Measurements from ENCODE around the gene CALD1.

The CALD1 gene

DNA sequence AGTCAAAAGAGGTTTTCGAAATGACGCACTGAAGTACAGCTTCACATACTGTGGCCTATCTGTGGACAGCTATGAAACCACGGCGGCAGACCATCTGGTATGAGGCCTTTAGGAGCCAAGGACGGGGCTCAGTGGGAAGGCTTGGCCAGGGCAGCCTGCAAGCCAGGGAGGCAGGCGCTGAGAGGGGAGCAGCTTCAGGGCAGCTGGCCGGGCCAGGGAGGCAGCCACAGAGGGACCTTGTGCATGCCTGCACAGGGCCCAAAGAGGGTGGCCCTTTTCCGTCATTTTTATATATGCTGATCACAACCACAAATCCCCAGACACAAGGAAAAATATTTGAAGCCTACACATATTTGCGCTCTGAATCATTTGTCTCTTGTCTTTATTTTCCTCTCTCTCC, 13.5 kb downstream of the CALD1 start:
- no peak overlapping the region for H3K9ac ChIP-seq (ENCODE audit: low read depth, low read length, poor library complexity)
- peaks cover 4% of the 10 kb centered on the region for H3K79me1 ChIP-seq (ENCODE audit: low read depth, low read length)
- DNase-seq (ENCODE audit: low spot score) = no peak
- H2AFZ ChIP-seq (ENCODE audit: low read length) = no peak overlapping the region
- WGBS, 2 donors (ENCODE audit: extremely low coverage in 2 of 2, insufficient read length in 2 of 2, insufficient replicate concordance in 1 of 2) = no CpG with 5 or more reads among the region's 9 CpGs
- H3K9me3 ChIP-seq (replicated peaks in 1 of 2; ENCODE audit: control insufficient read depth in 2 of 2, insufficient read depth in 1 of 2, low read depth in 1 of 2, low read length in 2 of 2) = peaks cover 3 to 9% of the 10 kb centered on the region in 2 donors
- no peak overlapping the region for H2BK5ac ChIP-seq (ENCODE audit: low read length)
- H3K4me2 ChIP-seq (ENCODE audit: insufficient read depth, low read length, poor library complexity, severe bottlenecking) = no peak overlapping the region
- no peak overlapping the region for H2BK12ac ChIP-seq (ENCODE audit: low read length)
- no peak overlapping the region for H2AK5ac ChIP-seq (ENCODE audit: low read depth, low read length)
- no peak overlapping the region for H3K23ac ChIP-seq (ENCODE audit: low read depth, low read length, poor library complexity)
- no peak overlapping the region for H2BK15ac ChIP-seq (ENCODE audit: low read length)
- H2BK120ac ChIP-seq (ENCODE audit: low read depth, low read length) = no peak overlapping the region
- H3K36me3 ChIP-seq (replicated peaks in 1 of 2; ENCODE audit: control insufficient read depth in 2 of 2, insufficient read depth in 2 of 2, low read length in 2 of 2) = peaks cover 0 to 4% of the 10 kb centered on the region in 2 donors
- H4K8ac ChIP-seq (ENCODE audit: low read depth, low read length) = no peak overlapping the region
- no peak overlapping the region for H3K18ac ChIP-seq (ENCODE audit: low read length)
- H4K91ac ChIP-seq (ENCODE audit: low read depth, low read length, poor library complexity) = no peak overlapping the region
- H3K27ac ChIP-seq (replicated peaks; ENCODE audit: low read length) = no peak overlapping the region
- H3K4ac ChIP-seq (ENCODE audit: low read length) = no peak overlapping the region
- H3K4me3 ChIP-seq (ENCODE audit: low read length in 2 of 2) = no peak overlapping the region
- H3K27me3 ChIP-seq (ENCODE audit: control insufficient read depth in 3 of 3, insufficient read depth in 3 of 3, low read depth in 1 of 3, low read length in 3 of 3) = no peaks in the 10 kb centered on the region
- peaks cover 0 to 2% of the 10 kb centered on the region in 2 donors for H3K4me1 ChIP-seq (ENCODE audit: control insufficient read depth in 2 of 2, insufficient read depth in 1 of 2, low read depth in 1 of 2, low read length in 2 of 2)
- no peak overlapping the region for H3K14ac ChIP-seq (ENCODE audit: low read length)

DNA sequence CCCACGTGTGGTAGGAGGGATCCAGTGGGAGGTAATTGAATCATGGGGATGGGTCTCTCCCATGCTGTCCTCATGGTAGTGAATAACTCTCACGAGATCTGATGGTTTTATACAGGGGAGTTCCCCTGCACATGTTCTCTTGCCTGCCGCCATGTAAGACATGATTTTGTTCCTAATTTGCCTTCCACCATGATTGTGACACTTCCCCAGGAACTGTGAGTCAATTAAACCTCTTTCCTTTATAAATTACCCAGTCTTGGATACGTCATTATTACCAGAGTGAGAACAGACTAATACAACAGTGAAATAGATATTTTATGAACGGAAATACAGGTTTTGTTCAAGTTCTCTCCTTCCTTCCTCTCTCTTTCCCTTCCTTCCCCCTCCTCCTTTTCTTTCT, 15.8 kb downstream of the CALD1 start:
- H3K18ac ChIP-seq (ENCODE audit: low read length) = no peak overlapping the region
- no peak overlapping the region for H3K23ac ChIP-seq (ENCODE audit: low read depth, low read length, poor library complexity)

DNA sequence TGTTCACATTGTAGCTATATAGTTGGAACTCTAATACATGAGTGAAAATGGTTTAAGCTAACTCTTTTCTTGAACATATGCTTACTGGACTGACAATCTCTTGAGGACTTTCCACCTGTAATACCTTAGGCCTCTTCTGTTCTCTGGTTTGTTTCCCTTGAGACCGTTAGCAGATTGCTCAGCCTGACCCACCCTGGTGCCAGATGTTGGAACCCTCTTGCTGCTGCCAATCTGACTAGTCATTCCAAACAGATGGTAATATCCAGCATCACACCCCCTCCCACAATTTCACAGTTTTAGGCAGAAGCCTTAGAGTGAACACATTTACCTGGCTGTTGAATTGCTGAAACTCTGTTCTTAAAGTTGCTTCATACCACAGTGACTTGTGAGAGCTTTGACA, 18.7 kb downstream of the CALD1 start:
- H3K4me1 ChIP-seq (ENCODE audit: control insufficient read depth in 2 of 2, insufficient read depth in 1 of 2, low read depth in 1 of 2, low read length in 2 of 2) = no peaks in the 10 kb centered on the region
- H2BK120ac ChIP-seq (ENCODE audit: low read depth, low read length) = no peak overlapping the region
- H2BK12ac ChIP-seq (ENCODE audit: low read length) = no peak overlapping the region
- peaks cover 6 to 13% of the 10 kb centered on the region in 2 donors for H3K9me3 ChIP-seq (replicated peaks in 1 of 2; ENCODE audit: control insufficient read depth in 2 of 2, insufficient read depth in 1 of 2, low read depth in 1 of 2, low read length in 2 of 2)
- H3K9ac ChIP-seq (ENCODE audit: low read depth, low read length, poor library complexity) = no peak overlapping the region
- no peak overlapping the region for H3K23ac ChIP-seq (ENCODE audit: low read depth, low read length, poor library complexity)
- H4K91ac ChIP-seq (ENCODE audit: low read depth, low read length, poor library complexity) = no peak overlapping the region
- no peak overlapping the region for H3K4ac ChIP-seq (ENCODE audit: low read length)
- no CpG with 5 or more reads among the region's 1 CpG for WGBS, 2 donors (ENCODE audit: extremely low coverage in 2 of 2, insufficient read length in 2 of 2, insufficient replicate concordance in 1 of 2)
- peaks cover 5% of the 10 kb centered on the region for H3K79me1 ChIP-seq (ENCODE audit: low read depth, low read length)
- H3K27me3 ChIP-seq (ENCODE audit: control insufficient read depth in 3 of 3, insufficient read depth in 3 of 3, low read depth in 1 of 3, low read length in 3 of 3) = no peaks in the 10 kb centered on the region
- H3K27ac ChIP-seq (replicated peaks; ENCODE audit: low read length) = no peak overlapping the region
- H3K36me3 ChIP-seq (replicated peaks in 1 of 2; ENCODE audit: control insufficient read depth in 2 of 2, insufficient read depth in 2 of 2, low read length in 2 of 2) = peaks cover 0 to 6% of the 10 kb centered on the region in 2 donors
- H3K4me3 ChIP-seq (ENCODE audit: low read length in 2 of 2) = peak overlapping the region in 1 of 2 donors; percentile 63
- no peak overlapping the region for H4K8ac ChIP-seq (ENCODE audit: low read depth, low read length)
- DNase-seq (ENCODE audit: low spot score) = no peak
- no peak overlapping the region for H2AK5ac ChIP-seq (ENCODE audit: low read depth, low read length)
- H3K14ac ChIP-seq (ENCODE audit: low read length) = no peak overlapping the region
- H2BK5ac ChIP-seq (ENCODE audit: low read length) = no peak overlapping the region
- H2BK15ac ChIP-seq (ENCODE audit: low read length) = no peak overlapping the region
- H3K4me2 ChIP-seq (ENCODE audit: insufficient read depth, low read length, poor library complexity, severe bottlenecking) = no peak overlapping the region
- no peak overlapping the region for H2AFZ ChIP-seq (ENCODE audit: low read length)
- no peak overlapping the region for H3K18ac ChIP-seq (ENCODE audit: low read length)

More for the DNA sequence above, 15.8 kb downstream of the CALD1 start:
- peaks cover 3 to 9% of the 10 kb centered on the region in 2 donors for H3K9me3 ChIP-seq (replicated peaks in 1 of 2; ENCODE audit: control insufficient read depth in 2 of 2, insufficient read depth in 1 of 2, low read depth in 1 of 2, low read length in 2 of 2)
- H3K4me3 ChIP-seq (ENCODE audit: low read length in 2 of 2) = no peak overlapping the region
- H4K91ac ChIP-seq (ENCODE audit: low read depth, low read length, poor library complexity) = no peak overlapping the region
- no peak overlapping the region for H2AFZ ChIP-seq (ENCODE audit: low read length)
- no peak for DNase-seq (ENCODE audit: low spot score)
- no peak overlapping the region for H3K14ac ChIP-seq (ENCODE audit: low read length)
- H3K27ac ChIP-seq (replicated peaks; ENCODE audit: low read length) = no peak overlapping the region
- H2AK5ac ChIP-seq (ENCODE audit: low read depth, low read length) = no peak overlapping the region
- H3K79me1 ChIP-seq (ENCODE audit: low read depth, low read length) = peaks cover 7% of the 10 kb centered on the region
- H2BK5ac ChIP-seq (ENCODE audit: low read length) = no peak overlapping the region
- no peak overlapping the region for H2BK12ac ChIP-seq (ENCODE audit: low read length)
- no peak overlapping the region for H4K8ac ChIP-seq (ENCODE audit: low read depth, low read length)
- H2BK15ac ChIP-seq (ENCODE audit: low read length) = no peak overlapping the region
- no peak overlapping the region for H3K4me2 ChIP-seq (ENCODE audit: insufficient read depth, low read length, poor library complexity, severe bottlenecking)
- no peaks in the 10 kb centered on the region for H3K4me1 ChIP-seq (ENCODE audit: control insufficient read depth in 2 of 2, insufficient read depth in 1 of 2, low read depth in 1 of 2, low read length in 2 of 2)
- no CpG with 5 or more reads among the region's 5 CpGs for WGBS, 2 donors (ENCODE audit: extremely low coverage in 2 of 2, insufficient read length in 2 of 2, insufficient replicate concordance in 1 of 2)
- peaks cover 0 to 4% of the 10 kb centered on the region in 2 donors for H3K36me3 ChIP-seq (replicated peaks in 1 of 2; ENCODE audit: control insufficient read depth in 2 of 2, insufficient read depth in 2 of 2, low read length in 2 of 2)
- H2BK120ac ChIP-seq (ENCODE audit: low read depth, low read length) = no peak overlapping the region
- no peak overlapping the region for H3K4ac ChIP-seq (ENCODE audit: low read length)
- H3K27me3 ChIP-seq (ENCODE audit: control insufficient read depth in 3 of 3, insufficient read depth in 3 of 3, low read depth in 1 of 3, low read length in 3 of 3) = no peaks in the 10 kb centered on the region
- H3K9ac ChIP-seq (ENCODE audit: low read depth, low read length, poor library complexity) = no peak overlapping the region

DNA sequence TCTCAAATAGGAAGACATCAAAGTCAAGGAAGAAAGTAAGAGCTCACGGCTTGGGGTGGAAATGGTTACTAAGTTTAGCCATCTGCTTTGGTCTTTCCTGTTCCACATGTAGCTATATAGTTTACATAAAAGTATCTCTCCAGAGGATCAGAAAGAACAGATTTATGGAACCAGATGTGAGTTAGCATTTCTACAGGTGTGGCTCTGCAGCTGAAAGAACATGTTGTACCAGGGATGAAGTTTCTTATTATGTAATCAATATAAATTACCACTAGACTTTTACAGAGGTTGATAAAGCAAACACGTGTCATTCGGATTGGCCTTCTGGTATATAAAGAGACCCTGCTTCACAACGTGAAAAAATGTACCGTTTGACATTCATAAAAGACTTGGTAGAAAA, 19.9 kb downstream of the CALD1 start:
- no peaks in the 10 kb centered on the region for H3K4me1 ChIP-seq (ENCODE audit: control insufficient read depth in 2 of 2, insufficient read depth in 1 of 2, low read depth in 1 of 2, low read length in 2 of 2)

More for the DNA sequence above, 19.9 kb downstream of the CALD1 start:
- H3K4me2 ChIP-seq (ENCODE audit: insufficient read depth, low read length, poor library complexity, severe bottlenecking) = no peak overlapping the region
- no peak overlapping the region for H3K9ac ChIP-seq (ENCODE audit: low read depth, low read length, poor library complexity)
- no peak overlapping the region for H2BK12ac ChIP-seq (ENCODE audit: low read length)
- H2BK5ac ChIP-seq (ENCODE audit: low read length) = no peak overlapping the region
- no peaks in the 10 kb centered on the region for H3K27me3 ChIP-seq (ENCODE audit: control insufficient read depth in 3 of 3, insufficient read depth in 3 of 3, low read depth in 1 of 3, low read length in 3 of 3)
- H2AFZ ChIP-seq (ENCODE audit: low read length) = no peak overlapping the region
- no peak overlapping the region for H2BK120ac ChIP-seq (ENCODE audit: low read depth, low read length)
- H3K4me3 ChIP-seq (ENCODE audit: low read length in 2 of 2) = no peak overlapping the region
- no peak overlapping the region for H3K4ac ChIP-seq (ENCODE audit: low read length)
- no peak overlapping the region for H3K18ac ChIP-seq (ENCODE audit: low read length)
- peaks cover 5% of the 10 kb centered on the region for H3K79me1 ChIP-seq (ENCODE audit: low read depth, low read length)
- no peak overlapping the region for H3K14ac ChIP-seq (ENCODE audit: low read length)
- H4K8ac ChIP-seq (ENCODE audit: low read depth, low read length) = no peak overlapping the region
- H4K91ac ChIP-seq (ENCODE audit: low read depth, low read length, poor library complexity) = no peak overlapping the region
- WGBS, 2 donors (ENCODE audit: extremely low coverage in 2 of 2, insufficient read length in 2 of 2, insufficient replicate concordance in 1 of 2) = no CpG with 5 or more reads among the region's 5 CpGs
- H3K27ac ChIP-seq (replicated peaks; ENCODE audit: low read length) = no peak overlapping the region
- H3K23ac ChIP-seq (ENCODE audit: low read depth, low read length, poor library complexity) = no peak overlapping the region
- DNase-seq (ENCODE audit: low spot score) = no peak
- H2BK15ac ChIP-seq (ENCODE audit: low read length) = no peak overlapping the region
- peaks cover 0 to 2% of the 10 kb centered on the region in 2 donors for H3K36me3 ChIP-seq (replicated peaks in 1 of 2; ENCODE audit: control insufficient read depth in 2 of 2, insufficient read depth in 2 of 2, low read length in 2 of 2)
- no peak overlapping the region for H2AK5ac ChIP-seq (ENCODE audit: low read depth, low read length)
- H3K9me3 ChIP-seq (replicated peaks in 1 of 2; ENCODE audit: control insufficient read depth in 2 of 2, insufficient read depth in 1 of 2, low read depth in 1 of 2, low read length in 2 of 2) = peaks cover 3 to 13% of the 10 kb centered on the region in 2 donors

Data from neuronal stem cell (in vitro differentiated cells).